Glutamatergic neuron (in vitro differentiated cells): ENCODE measurements around the gene LMBRD1. TPM values are rescaled to one million over a fixed set of nuclear protein-coding genes. Genes with fewer than 3 reads are reported as not detected.

Experiments
- DNase-seq: peaks from one replicate; pipeline ENCODE4 v3.0.0; 2022
- H3K27ac Mint-ChIP-seq: one replicate; pipeline ENCODE4 v1.8.0; 2020; ENCODE audit warnings: mild to moderate bottlenecking, mixed read lengths, inconsistent platforms; ENCODE audit not compliant: unreplicated experiment
- H3K27me3 Mint-ChIP-seq: one replicate; pipeline ENCODE4 v1.8.0; 2020; ENCODE audit warnings: mild to moderate bottlenecking, moderate library complexity, mixed read lengths, inconsistent platforms; ENCODE audit not compliant: unreplicated experiment
- H3K36me3 Mint-ChIP-seq: one replicate; pipeline ENCODE4 v1.8.0; 2020; ENCODE audit warnings: mild to moderate bottlenecking, mixed read lengths, inconsistent platforms; ENCODE audit not compliant: unreplicated experiment
- H3K4me1 Mint-ChIP-seq: one replicate; pipeline ENCODE4 v1.8.0; 2020; ENCODE audit warnings: mild to moderate bottlenecking, low read depth, mixed read lengths, inconsistent platforms; ENCODE audit not compliant: unreplicated experiment
- H3K4me3 Mint-ChIP-seq: one replicate; pipeline ENCODE4 v1.8.0; 2020; ENCODE audit warnings: mild to moderate bottlenecking, mixed read lengths, inconsistent platforms; ENCODE audit not compliant: unreplicated experiment
- H3K9me3 Mint-ChIP-seq: one replicate; pipeline ENCODE4 v1.8.0; 2020; ENCODE audit warnings: mild to moderate bottlenecking, moderate library complexity, mixed read lengths, inconsistent platforms; ENCODE audit not compliant: unreplicated experiment
- CTCF ChIP-seq: fragments of 200-600 bp; sonication (generic); IDR thresholded peaks from one replicate; pipeline ENCODE4 v1.5.0; 2021; ENCODE audit not compliant: partially characterized antibody, unreplicated experiment
- total RNA-seq: library from RNA; stranded (reverse); fragmentation: NEBNext Ultra II Directional; extraction: Animal tissue kit (Norgen Biotek cat#: 25700); gene quantifications from one replicate; pipeline ENCODE4 v1.2.1, GENCODE V29; 2021; ENCODE audit not compliant: unreplicated experiment

Gene LMBRD1
- total RNA-seq, 1 donor from 2014 or later = 35.5 TPM

DNA sequence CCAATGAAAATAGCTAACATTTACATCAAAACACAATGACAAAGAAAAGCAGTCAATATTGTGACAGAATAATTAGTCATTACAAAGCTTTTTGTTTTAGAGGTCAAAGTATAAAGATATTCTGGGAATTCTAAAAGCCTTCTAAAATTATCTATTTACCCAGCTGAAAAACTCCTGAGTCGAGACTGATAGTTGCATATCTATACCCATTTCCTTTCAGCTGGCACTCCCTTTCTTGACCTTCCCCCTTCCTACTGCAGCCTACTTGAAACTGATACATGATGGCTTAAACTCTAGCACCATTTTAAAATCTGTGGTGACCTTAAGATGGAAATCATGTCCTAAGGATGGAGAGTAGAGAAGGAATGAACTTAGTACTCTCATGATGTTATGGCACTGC lies 38.6 kb downstream of the LMBRD1 start:
- Mint-ChIP-seq H3K27me3 (no peaks in the 10 kb centered on the region), H3K9me3 (no peaks in the 10 kb centered on the region), H3K4me3 (no peak overlapping the region), H3K36me3 (no peaks in the 10 kb centered on the region), H3K4me1 (no peaks in the 10 kb centered on the region), H3K27ac (no peak overlapping the region)
- TF ChIP-seq CTCF = no peak
- DNase-seq = no peak

DNA sequence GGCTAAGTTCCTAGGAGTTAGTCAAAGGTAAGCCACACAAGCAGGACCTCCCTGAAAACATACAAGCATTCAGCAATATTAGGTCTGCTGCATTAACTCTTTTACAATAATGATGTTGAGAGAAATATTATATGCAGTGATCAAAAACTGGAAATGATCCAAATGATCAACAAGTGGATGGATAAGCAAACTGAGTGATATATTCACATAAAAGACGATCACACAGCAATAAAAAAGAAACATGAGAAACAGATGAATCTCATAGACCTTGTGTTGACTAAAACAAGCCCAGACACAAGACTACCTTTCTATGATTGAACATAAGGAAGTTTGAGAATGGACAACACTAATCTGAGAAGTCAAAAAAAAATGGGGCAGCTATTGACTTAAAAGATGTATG lies 39.9 kb downstream of the LMBRD1 start:
- TF ChIP-seq CTCF = no peak
- no peaks in the 10 kb centered on the region for H3K27me3 Mint-ChIP-seq
- no peak overlapping the region for H3K27ac Mint-ChIP-seq
- H3K36me3 Mint-ChIP-seq = no peaks in the 10 kb centered on the region
- H3K9me3 Mint-ChIP-seq = no peaks in the 10 kb centered on the region
- DNase-seq = no peak
- H3K4me3 Mint-ChIP-seq = no peak overlapping the region
- H3K4me1 Mint-ChIP-seq = no peaks in the 10 kb centered on the region

- Mint-ChIP-seq H3K4me3 (no peak overlapping the region), H3K27ac (no peak overlapping the region), H3K36me3 (no peaks in the 10 kb centered on the region), H3K27me3 (no peaks in the 10 kb centered on the region), H3K4me1 (no peaks in the 10 kb centered on the region), H3K9me3 (no peaks in the 10 kb centered on the region)
- no peak for TF ChIP-seq CTCF
- no peak for DNase-seq
Measured at GRCh38 chr6:69756366-69756765, 40.4 kb downstream of the LMBRD1 start.

DNA sequence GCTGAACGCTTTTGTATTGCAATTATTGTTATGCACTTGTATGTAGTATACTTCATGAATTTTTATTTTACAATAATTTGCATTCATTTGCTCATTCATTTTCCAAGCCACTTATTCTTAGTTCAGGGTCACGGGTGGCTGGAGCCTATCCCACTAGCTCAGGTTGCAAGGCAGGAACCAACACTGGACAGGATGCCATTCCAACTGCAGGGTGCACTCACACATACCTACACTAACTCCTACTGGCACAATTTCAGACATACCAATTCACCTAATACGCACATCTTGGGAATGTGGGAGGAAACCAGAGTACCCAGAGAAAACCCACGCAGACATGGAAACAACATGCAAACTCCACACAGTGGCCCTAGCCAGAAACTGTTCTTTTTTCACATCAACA lies 61.8 kb downstream of the LMBRD1 start:
- no peaks in the 10 kb centered on the region for H3K36me3 Mint-ChIP-seq
- no peaks in the 10 kb centered on the region for H3K27me3 Mint-ChIP-seq
- no peak for DNase-seq

DNA sequence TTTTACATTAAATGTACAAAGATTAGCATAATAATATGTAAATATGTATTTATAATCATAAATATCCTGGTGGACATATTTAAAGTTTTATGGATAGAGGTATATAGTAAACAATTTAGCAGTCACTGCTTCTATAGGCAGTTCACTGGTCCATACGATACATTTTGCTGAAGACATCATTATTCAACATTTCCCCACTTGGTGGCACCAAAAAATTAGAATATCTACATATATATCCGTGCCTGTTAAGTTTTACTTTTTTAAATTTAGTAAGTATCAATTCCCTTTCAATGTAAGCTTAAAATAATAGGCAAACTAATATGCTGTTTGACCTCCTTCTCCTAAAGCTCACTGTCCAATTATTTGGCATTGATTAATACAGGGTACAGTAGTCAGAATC lies 64.2 kb downstream of the LMBRD1 start:
- H3K4me3 Mint-ChIP-seq = no peak overlapping the region
- no peak for TF ChIP-seq CTCF
- H3K27me3 Mint-ChIP-seq = no peaks in the 10 kb centered on the region
- no peaks in the 10 kb centered on the region for H3K36me3 Mint-ChIP-seq
- peaks cover 3% of the 10 kb centered on the region for H3K9me3 Mint-ChIP-seq
- DNase-seq = no peak
- H3K4me1 Mint-ChIP-seq = no peaks in the 10 kb centered on the region
- no peak overlapping the region for H3K27ac Mint-ChIP-seq

More for the DNA sequence above, 61.8 kb downstream of the LMBRD1 start:
- Mint-ChIP-seq H3K4me1 (no peaks in the 10 kb centered on the region), H3K4me3 (no peak overlapping the region), H3K27ac (no peak overlapping the region), H3K9me3 (peaks cover 3% of the 10 kb centered on the region)
- TF ChIP-seq CTCF = no peak
